Iris pigment epithelial cell (primary cell): Measurements from ENCODE around the gene MOSMO.
"Not testable (repeated sequence)": the region's sequence is repeated elsewhere in the genome, so short reads cannot be mapped to it uniquely, and the experiment has no call there.

Experiments
- DNase-seq: peaks from one replicate; pipeline ENCODE4 v3.0.0-alpha.2; 2011; ENCODE audit warnings: low read depth

MOSMO gene

GRCh38 chr16:22007509-22008214, at the start of gene MOSMO:
Gene MOSMO (plus strand): TSS chr16:22008111. CDS start chr16:22008302, 191 bp downstream.
- peak; percentile 84 for DNase-seq

GRCh38 chr16:21959050-21959449, 48.9 kb upstream of the MOSMO start:
- no peak for DNase-seq

- DNase-seq, result no peak
These were observed 45.4 kb upstream of the MOSMO start for GRCh38 chr16:21962475-21962874.

GRCh38 chr16:21963887-21964286, 44.0 kb upstream of the MOSMO start:
- DNase-seq, result no peak

GRCh38 chr16:21964353-21964752, 43.6 kb upstream of the MOSMO start:
- DNase-seq, result no peak

GRCh38 chr16:21971856-21972255, 36.1 kb upstream of the MOSMO start:
- DNase-seq, result no peak

- DNase-seq, result no peak
These were observed 34.0 kb upstream of the MOSMO start for GRCh38 chr16:21973945-21974344.

- no peak for DNase-seq
These were observed 27.9 kb upstream of the MOSMO start for GRCh38 chr16:21980032-21980431.

GRCh38 chr16:21982108-21982507, 25.8 kb upstream of the MOSMO start:
- no peak for DNase-seq

- no peak for DNase-seq
These were observed 23.8 kb upstream of the MOSMO start for GRCh38 chr16:21984062-21984461.

GRCh38 chr16:21985524-21985923, 22.4 kb upstream of the MOSMO start:
- no peak for DNase-seq

- no peak for DNase-seq
These were observed 21.1 kb upstream of the MOSMO start for GRCh38 chr16:21986692-21987246.

- no peak for DNase-seq
These were observed 20.4 kb upstream of the MOSMO start for GRCh38 chr16:21987498-21987897.

- no peak for DNase-seq
These were observed 18.8 kb upstream of the MOSMO start for GRCh38 chr16:21989133-21989532.

- no peak for DNase-seq
These were observed 18.2 kb upstream of the MOSMO start for GRCh38 chr16:21989751-21990150.

GRCh38 chr16:21990381-21990944, 17.4 kb upstream of the MOSMO start:
- DNase-seq, result no peak

GRCh38 chr16:21991621-21992020, 16.3 kb upstream of the MOSMO start:
- DNase-seq, result no peak

- no peak for DNase-seq
These were observed 12.9 kb upstream of the MOSMO start for GRCh38 chr16:21994856-21995465.

- DNase-seq, result no peak
These were observed 10.8 kb upstream of the MOSMO start for GRCh38 chr16:21996923-21997696.

GRCh38 chr16:21997697-21998480, 10.0 kb upstream of the MOSMO start:
- no peak for DNase-seq

GRCh38 chr16:22001591-22001990, 6.3 kb upstream of the MOSMO start:
- DNase-seq, result peak; percentile 52

- not testable (repeated sequence) for DNase-seq
These were observed 5.9 kb upstream of the MOSMO start for GRCh38 chr16:22002047-22002446.
